Stimulated activated CD8-positive, alpha-beta memory T cell treated with anti-CD3 and anti-CD28 coated beads, Interleukin-7, amount 100 ng/mL, for 1 hour (primary cell): ENCODE results near the gene ALDH8A1.

Experiments
- DNase-seq, 2 donors: peaks; one replicate each; pipeline ENCODE4 v3.0.0-alpha.2; 2020; ENCODE audit warnings: low read depth in 2 of 2

Gene ALDH8A1

DNA sequence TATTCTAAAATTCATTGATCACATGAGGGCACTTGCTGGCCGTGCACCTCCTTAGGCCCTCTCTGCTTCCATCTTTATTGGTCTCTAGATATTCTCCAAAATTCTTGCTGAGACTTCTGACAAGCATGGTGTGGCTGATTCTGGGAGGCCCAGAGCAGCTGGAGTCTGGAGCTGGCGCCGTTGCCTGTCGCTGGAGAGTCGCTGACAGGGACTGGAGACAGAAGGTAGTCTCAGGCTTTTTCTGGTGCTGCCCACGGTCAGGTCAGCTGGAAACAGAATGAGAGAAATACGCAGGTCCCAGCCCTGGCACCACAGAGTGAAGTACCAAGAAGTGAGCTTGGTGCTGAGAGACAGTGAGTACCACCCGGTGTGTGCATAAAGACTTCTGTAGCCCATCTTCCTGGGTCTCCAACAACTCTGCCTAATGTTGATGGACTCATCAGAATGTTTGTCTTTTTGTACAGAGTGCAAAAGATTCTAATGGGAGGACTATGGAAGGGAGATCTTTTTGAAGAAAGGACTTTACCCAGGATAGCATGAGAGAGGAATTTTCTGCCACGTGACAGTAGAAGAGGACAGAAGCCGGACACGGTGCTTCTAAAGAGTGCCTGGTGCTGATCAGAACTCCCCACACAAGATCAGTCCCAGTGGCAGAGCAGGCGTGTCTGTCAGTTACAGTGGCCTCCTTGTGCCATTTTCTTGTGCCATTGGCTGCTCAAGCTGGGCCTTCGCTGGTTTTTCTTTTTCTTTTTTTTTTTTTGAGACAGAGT, 1.8 kb upstream of the ALDH8A1 start:
- DNase-seq = no peak

DNA sequence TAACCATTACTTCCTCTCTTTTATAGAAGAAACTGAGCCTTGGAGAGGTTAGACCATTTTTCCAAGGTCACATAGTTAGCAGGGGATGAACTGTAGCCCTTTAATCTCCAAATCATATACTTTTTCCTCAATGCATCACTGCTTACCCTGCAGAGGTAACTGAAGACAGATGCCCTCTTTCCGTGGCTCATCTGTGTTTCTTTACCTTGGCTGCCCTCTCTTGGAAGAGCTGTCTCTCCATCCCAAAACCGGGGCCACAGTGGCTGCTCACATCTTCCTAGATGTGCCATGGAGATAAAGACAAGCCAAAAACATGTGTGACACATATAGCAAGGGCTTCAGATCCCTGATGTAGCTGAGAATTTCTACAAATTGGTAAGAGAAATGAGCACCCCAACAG, 581 bp upstream of the ALDH8A1 start:
- DNase-seq = no peak

DNA sequence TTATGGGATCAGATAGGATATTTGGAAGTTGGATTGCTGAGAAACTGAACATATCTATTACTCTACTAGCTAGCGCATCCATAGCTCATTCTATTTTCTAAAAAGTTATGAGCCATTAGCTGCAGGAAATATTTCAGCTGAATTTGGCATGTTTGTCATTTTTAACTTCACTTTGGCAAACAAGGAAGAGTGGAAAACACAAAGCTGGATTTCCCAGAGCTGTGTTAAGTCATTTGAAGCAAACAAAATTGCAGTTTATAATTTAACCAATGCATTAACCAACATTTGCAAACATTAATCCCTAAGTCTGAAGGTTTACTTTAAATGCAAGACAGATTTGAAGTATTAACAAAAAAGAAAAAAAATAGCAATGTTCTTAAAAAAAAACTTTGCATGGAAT, 1.2 kb downstream of the ALDH8A1 start:
- no peak for DNase-seq

DNA sequence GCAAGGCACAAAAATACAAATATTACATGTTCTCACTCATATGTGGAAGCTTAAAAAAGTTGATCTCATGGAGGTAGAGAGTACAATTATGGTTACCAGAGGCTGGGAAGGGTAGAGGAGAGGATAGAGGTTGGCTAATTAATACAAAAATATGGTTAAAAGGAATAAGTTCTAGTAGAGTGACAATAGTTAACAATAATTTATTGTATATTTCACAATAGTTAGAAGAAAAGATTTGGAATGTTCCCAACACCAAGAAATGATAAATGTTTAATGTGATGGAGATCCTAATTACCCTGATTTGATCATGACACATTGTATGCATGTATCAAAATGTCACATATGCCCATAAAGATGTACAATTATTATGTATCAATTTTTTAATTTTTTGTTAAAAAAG, 1.8 kb downstream of the ALDH8A1 start:
- DNase-seq = no peak

DNA sequence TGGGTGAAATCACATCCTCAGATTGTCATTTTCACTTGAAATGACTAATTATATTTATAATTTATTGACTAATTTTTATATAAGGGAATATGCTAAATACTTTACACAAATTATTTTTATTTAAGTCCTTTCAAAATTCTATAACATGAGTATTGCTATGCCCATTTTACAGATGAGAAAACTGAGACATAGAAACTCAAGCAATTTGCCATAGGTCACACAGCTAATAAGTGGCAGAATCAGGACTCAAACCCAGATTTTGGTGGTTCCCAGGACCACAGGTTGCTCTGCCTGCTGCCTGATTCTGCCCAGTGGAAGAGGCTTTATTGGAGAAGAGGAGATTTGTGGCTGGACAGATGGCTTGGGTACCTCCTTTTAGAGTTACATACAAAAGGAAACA, 4.9 kb downstream of the ALDH8A1 start:
- DNase-seq = no peak

DNA sequence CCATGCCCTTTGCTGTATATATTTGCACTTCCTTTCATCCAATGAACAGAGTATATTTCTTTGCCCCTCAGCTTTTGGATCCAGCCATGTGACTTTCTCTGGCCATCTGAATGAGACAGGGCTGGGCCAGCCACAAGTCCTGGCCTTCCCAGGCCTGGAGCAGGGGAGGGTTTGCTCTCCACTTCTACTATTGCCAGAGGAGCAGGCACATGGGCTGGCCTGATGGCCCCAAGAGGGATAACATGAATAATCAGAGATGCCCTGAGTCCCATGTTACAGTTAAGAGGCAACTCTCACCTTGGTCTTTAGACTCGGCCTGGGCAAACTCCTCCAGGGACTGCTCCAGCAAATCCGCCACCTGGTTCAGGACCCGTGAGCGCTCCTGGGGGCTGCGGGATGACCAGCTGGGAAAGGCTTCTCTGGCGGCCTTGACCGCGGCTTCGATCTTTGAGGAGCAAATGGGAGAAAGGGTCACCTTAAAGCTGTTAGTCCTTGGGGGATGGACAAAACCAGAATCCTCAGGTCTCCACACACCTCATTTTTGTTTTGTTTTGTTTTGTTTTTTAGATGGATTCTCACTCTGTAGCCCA, 6.3 kb downstream of the ALDH8A1 start:
- no peak for DNase-seq

DNA sequence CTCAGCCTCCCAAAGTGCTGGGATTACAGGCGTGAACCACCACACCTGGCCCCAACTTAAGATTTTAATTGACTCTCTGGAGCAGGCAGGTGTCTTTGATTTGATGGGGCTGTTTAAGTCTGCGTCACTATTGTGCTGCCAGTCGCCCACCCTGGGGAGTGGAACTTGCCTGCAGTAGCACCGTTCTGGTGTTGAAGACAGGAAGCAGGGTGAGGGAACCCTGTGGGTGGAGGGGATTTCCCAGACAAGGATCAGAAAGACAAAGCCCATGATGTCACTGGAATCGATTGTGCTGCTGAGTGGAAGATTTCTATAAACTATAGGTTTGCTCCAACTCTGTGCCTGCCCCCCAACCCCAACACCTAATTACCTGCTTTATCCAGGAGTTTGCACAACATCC, 11.0 kb downstream of the ALDH8A1 start:
- DNase-seq = peak in 1 of 2 donors; percentile 7

DNA sequence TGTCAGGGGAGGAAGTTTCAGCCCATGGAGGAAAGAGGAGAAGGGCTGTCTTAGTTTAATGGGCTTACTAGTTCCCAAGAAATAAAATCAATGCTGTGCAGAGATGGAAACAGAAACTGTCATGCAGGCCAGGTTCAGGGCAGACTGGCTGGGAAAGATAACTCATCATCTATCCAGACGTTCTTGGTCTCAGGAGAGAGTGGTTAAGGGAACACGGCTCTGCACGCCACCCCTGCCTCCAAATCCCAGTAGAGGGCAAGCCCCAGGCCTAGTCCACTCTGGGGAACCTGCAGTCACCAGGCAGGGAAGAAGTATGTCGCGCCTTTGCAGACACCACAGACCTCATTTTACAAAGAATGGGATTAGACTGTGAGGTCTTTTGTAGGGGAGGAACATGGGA, 12.5 kb downstream of the ALDH8A1 start:
- no peak for DNase-seq

DNA sequence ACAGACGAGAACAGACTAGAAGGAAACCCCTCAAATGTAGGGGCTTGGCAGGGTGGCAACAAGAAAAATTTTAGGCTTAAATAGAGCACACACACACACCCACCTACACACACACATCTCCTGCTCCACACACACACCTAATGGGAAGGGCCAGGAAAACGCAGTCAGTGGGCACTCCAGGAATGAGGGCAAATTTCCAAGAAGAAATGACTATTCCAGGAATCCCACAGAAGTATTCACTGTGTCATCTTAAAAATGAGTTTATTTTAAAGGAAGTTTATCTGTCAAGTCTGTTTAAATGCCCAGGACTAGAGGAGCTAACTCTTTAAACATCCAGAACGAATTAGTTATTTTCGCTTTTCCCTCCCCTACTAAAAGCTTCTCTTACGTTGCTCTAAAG, 13.0 kb downstream of the ALDH8A1 start:
- no peak for DNase-seq

DNA sequence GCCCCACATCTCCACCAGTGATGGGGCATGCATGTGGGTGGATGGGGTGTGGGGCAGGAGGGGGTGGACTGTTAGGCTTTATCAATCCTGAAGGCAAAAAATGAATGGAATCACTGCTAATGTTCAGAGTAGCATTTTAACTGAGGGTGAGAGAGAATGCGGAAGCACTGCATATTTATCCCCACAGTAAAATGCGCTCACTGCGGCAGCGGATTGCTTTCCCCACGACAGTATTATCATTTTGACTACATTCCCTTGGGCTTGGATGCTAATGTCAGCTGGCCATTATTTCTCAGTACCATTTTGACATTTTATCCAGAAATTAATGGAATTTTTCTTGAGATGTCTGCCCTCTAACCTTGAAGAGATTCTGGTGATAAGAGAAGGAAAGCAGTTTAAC, 13.4 kb downstream of the ALDH8A1 start:
- DNase-seq = no peak

DNA sequence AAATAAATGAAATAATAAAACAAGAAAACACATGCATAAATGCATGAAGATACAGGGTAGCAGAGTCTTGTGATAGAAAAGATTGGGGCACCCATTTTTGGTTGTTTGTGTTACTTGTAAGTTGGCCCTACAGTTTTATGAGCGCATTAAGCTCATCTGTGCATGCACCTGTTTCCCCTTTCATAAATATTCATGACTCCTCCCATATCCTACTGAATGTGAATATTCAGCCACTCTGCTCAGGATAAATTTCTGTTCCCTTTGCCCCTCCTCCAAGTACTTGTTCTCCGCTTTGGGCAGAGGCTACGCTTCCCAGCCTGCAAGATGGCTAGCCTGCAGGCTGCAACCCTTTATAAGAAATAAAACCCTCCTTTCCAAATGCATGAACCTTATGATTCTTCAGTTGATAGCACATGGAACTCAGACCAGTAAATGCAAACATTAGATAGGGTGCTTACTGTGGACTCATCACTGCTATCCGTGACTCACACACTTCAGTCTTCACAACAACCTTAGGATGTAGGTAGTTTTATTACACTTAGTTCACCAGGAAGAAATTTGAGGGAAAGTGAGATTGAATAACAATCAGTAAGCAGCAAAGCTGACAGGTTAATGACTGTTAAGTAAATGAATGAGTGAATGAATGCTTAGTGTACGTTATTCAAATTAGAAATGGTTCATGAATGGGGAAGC, 15.0 kb downstream of the ALDH8A1 start:
- no peak for DNase-seq

DNA sequence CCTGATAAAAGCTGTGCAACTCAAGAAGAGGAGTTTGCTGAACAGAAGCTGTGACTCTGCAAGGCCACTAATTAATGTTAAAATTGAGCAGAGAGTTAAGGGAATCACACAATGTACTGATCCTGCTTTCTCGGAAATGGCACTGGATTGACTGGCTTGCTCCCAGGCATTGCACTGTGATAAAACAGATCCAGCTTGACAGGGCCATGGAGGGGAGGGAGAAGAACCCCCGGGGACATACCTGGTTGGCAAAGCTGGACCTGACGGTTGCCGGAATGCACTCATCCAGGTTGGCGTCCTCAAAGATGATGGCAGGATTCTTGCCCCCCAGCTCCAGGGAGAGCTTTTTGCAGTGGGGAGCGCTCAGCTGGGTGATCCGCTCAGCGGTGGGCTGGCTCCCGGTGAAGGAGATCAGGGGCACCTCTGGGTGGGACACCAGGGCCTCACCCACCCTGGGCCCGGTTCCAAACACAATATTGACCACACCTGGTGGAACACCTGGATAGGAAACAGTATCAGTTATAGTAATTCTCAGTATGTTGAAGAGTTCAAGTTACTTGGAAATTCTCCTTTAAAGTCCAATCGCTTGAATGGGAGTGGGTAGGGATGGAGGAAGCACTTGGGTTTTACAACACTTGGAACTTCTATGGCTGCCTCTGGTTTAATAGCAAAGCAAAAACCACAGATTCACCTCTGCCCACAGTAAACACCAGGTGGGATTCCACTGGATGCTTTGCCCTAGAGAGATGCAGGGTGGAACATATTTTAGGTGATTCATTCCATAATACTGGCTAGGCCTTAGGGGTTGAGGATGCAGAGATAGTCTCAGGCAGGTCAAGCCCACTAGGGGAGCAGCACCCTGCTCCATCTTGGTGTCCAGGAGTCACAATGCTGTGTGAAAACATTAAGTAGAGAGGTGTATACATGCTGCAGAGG, 17.1 kb downstream of the ALDH8A1 start:
- no peak for DNase-seq

DNA sequence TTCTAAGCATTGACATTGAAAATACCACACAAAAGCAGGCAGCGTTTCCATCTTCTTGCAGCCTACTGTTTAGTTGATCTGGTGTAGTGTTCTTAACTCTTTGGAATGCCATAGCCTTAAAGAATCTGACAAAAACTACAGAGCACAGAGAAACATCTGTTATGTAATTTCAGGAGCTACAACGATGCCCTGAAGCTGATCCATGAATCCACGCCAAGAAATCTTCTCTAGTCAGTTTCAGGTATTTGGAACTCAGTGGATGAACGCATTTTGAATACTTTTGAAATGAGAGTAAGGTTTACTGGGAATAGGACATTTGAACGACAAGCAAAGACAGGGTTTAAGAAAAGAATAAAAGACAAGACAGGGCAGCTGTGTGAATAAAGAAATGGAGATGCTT, 17.8 kb downstream of the ALDH8A1 start:
- no peak for DNase-seq

DNA sequence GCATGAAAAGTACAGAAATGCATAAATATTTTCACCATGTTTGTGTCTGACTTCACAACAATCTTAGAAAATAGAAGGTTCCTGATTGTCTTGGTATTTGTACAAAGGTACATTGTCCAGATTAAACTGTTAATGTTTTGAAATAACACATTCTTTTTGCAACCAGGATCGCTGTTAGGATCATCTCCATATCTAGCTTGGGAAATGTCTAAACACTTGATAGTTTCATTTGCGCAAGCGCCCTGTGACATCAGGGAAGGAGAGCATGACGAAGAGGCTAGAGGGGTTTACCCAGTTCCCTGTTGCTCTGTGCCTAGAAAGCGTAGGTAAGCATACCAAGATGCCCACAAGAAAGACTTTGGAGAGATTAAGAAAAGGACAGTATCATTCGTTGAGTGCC, 19.4 kb downstream of the ALDH8A1 start:
- DNase-seq = no peak

DNA sequence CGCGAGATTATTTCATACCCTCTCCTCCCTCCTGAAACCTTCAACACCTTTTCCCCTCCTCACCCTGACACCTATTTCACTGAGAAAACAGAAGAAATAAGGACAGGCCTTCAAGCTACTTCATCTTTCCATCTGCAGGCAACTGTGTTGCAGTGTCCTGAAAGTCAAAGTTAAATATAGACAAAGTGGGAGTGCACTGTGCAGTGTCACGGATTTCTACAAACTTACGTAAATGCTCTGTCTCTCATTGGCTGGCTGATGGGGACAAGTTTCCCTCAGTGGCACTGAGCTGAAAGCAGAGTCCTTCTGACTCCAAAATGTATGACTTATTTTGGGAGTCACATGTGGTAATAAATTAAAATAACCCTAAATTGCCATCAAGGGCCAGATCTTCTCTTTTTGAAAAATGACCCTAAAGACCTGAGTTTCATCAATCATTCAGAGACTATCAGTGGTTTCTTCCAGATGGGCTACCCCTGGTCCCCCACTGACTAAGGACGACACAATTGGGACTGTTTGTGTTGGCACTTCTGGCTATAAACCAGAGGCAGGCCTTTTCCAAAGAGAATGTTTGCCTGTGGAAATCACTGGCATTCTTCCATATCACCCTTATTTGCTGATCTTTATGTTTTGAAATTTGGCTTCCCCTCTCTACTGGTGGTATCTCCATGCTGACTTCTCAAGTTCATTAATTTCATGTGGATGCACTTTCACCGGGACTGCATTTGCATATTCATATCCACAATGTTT, 21.6 kb downstream of the ALDH8A1 start:
- no peak for DNase-seq

DNA sequence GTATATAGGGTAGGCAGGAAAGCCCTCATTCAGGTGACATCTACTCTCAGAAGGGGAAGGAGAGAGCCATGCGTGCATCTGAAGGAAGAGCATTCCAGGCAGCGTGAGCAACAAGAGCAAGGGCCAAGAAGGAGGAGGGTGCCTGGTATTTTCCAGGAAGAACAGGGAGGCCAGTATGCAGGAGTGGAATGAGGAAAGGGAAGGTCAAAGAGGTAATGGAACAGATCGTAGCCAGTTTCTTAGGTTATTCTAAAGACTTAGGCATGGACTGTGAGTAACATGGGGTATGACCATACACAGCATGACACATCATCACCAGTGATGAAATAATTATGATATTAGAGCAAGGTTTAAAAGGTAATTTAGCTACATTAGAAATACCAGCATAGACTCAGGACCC, 24.1 kb downstream of the ALDH8A1 start:
- DNase-seq = no peak

DNA sequence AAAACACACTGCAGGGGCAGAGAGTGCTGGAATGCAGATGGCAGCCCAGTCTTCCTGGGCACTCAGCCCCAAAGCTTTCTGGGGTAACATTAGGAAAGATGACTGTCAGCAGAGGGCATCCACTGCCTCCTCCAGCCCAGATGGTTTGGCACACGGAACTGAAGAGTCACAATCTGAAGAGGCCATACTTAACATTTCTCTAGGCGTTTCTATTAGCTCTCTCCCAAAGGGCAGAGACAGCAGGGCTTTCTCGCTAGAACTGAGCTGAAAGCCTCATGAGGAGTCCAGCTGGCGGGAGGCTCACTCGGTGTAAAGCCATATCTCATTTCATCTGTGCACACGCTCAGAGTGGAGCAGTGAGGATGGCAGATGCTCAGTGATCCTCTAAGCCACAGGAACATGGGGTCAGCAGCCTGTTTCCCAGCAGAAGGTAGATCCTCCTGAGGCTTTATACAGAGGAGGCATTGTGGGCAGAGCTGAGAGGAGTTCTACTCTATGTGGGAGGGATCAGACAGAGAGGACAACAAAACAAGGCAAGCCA, 28.1 kb downstream of the ALDH8A1 start:
- DNase-seq = no peak

DNA sequence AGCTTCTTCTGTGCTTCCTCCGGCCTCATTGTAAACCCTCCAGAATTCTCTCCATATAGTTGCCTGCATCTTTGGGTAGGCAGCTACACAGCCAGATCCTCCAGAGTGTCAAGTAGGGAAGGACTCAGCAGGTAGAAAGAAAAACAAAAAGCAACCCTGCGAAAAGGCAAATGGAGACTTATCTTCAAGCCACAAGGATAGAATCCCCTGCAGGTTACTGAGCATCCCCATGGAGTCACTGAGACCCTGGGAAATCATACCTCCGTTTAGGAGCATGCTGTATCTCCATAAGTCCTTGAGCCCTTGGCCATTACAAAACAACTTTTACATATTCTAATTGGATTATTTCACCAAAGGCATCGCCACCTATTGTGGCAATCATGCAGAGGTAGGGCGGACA, 28.6 kb downstream of the ALDH8A1 start:
- no peak for DNase-seq

DNA sequence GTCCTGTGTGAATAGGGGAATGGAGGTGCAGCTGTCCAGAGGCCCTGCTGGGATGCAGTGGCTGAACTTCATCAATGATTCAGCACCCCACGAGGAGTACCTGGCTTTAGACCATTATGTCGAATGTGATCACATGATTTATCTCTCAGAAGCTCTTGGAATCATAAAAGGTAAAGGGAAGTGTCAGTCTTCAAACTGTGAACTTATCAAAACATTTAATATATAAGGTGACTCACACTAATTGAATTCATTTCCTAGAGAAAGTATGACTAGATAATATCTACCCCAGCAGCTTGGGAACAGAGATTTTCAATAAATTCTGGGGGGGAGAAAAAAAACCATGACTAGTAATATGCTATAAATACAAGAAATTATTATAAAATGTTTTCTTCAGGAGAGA, 29.5 kb downstream of the ALDH8A1 start:
- no peak for DNase-seq

DNA sequence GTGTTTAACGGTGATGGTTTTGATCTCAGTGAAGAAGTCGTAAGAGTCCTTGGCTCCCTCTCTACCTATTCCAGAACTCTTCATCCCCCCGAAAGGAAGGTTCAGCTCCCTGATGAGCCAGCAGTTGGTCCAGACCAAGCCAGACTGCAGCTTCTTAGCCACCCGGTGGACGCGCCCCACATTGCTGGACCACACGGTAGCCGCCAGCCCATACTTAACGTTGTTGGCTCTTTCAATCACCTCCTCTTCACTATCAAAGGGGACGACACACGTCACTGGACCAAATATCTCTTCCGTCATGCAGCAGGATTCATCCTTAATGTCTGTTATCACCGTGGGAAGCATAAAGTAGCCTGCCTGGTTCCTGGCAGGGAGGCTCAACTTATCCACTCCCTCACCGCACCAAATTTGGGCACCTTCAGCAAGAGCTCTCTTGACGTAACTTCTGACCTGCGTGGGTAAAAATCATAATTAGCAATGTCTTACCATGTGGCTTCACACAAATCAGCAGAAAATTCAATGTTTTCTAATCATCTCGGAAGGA, 31.4 kb downstream of the ALDH8A1 start:
- no peak for DNase-seq

DNA sequence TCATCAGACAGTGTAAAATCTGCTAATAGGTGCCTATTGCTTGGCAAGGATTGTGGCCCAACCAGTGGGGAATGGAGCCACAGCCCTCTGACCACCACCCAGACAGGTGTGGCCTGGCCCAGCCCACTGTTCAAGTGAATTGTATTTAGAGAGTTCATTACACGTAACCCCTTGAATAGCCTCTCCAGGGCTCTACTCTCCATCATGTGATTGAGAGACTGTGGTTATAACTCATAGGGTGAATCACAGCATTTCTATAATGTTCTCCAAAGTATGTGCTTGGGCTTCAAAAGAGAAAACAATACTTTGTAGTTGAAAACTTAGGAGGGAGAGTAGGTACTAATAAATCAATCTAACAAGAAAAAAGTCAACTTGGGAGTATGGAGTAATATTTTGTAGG, 38.4 kb downstream of the ALDH8A1 start:
- no peak for DNase-seq
